NCI-H748 (cell line): ENCODE measurements around the gene PIGH.
A peak's percentile ranks its signal among the peaks of the same experiment; 100 is the strongest.

Experiments
- DNase-seq: peaks from one replicate; lab custom pipeline; 2025; ENCODE audit not compliant: unreplicated experiment; lab: John Stamatoyannopoulos, UW

PIGH gene

GRCh38 chr14:67575684-67576083 lies 24.4 kb downstream of the PIGH start:
- DNase-seq = no peak

DNA sequence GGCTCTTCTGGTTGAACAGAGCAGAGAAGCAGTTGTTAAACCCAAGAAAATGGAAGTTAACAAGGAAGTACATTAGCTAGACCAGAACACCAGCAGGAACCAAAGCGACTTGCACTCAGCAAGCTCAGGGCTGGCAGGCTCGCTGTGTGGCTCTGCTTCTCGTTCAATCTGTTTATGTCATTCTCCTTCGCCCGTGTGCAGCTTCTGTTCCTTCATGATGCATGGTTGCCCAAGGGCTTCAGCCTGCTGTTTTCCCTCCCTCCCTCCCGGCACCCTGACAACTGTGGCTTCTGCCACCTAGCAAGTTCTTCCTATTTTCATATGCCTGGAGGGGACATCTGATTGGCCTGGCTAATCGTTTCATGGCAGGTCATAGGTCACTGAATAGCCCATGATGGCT lies 25.3 kb downstream of the PIGH start:
- no peak for DNase-seq

- no peak for DNase-seq
Measured at GRCh38 chr14:67574156-67574555, 25.9 kb downstream of the PIGH start.

DNA sequence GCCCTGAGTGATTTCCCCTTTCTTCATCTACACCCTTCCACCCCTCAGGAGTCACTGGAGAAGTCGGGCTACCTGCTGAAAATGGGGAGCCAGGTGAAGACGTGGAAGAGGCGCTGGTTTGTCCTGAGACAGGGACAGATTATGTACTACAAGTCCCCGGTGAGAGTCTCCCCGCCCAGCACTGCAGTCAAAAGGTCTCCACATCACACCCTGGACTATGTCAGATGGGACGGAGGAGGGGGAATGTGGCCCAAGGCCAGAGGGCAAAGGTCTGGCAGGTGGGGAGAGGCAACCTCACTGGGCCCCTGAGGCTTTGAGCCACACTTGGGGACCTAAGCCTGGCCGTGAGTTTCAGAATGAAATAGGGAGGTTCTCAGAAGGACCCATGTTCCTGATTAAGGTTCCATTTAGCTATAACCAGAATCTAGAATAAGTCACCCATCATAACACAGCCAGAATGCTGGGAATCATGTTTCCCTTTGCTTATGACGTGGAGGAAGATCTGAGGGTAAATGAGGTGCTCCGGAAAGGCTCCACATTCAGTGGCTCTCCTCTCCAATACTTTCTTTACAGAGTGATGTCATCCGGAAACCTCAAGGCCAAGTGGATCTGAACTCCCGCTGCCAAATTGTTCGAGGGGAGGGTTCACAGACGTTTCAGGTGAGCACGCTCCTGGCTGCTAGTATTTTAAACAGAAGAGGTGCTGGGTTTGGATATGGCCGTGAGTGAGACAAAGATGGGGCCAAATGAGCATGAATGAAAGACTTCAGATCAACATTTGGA lies 26.6 kb downstream of the PIGH start:
- no peak for DNase-seq

- DNase-seq = no peak
Measured at GRCh38 chr14:67572608-67573007, 27.5 kb downstream of the PIGH start.

GRCh38 chr14:67571991-67572323 lies 28.1 kb downstream of the PIGH start:
- DNase-seq = no peak

DNA sequence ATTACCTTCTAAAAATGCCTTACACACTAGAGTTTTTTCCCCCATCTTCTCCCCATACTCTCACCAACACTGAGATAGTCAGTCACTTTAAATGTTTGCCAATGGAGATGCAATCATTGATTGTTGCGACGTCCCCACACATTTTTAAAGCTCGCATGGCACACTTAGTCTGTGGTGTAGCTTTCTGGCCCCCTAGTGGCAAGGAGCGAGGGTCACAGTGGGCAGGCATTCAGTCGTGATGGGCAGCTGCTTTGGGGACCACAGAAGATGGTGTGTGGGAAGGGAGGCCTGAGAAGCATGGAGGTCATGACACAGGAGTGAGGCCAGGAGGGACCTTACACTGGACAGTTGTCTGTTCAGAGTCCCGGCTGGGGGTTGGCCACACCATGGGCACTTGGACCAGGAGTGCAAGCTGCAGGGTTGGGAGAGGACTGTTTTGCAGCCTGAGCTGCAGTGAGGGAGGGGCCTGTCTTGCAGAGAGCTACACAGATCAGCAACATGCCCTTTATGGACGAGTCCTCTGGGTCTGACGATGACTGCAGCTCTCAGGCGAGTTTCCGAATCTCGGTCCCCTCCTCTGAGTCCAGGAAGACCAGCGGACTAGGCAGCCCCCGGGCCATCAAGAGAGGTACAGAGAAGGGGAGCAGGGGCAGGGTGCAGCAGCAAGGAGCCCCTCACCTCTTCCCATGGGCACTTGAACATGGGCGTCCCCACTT lies 28.6 kb downstream of the PIGH start:
- DNase-seq = peak; percentile 53

- DNase-seq = no peak
Measured at GRCh38 chr14:67570453-67570852, 29.6 kb downstream of the PIGH start.

DNA sequence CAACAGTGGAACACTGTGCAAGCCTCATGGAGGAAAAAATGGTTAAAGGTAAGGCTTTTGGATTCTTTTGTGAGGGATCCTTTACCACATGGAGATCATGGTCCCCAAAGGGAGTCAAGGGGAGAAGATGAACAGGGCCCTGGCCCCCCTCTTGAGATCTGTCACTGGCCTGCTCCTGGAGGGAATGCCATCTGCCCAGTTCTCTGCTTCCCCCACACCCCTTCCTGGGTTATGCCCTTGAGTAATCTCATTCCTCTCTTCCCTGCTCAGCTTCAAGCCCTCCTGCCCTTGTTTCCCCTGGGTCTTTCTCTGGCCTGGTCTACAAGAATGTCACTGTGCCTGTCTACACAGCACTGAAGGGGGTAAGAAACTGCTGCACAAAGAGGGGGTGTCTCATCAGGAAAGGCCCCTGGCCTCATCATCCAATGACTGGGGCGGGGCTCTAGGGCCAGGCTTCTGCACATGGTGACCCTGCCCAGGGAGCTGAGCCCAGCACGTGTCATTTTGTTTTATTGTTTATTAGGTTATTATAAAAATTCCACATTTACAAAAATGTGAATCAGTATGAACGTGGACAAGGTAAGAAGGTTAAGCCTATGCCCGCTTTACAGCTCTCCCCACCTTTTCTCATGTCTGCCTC lies 30.3 kb downstream of the PIGH start:
- no peak for DNase-seq

DNA sequence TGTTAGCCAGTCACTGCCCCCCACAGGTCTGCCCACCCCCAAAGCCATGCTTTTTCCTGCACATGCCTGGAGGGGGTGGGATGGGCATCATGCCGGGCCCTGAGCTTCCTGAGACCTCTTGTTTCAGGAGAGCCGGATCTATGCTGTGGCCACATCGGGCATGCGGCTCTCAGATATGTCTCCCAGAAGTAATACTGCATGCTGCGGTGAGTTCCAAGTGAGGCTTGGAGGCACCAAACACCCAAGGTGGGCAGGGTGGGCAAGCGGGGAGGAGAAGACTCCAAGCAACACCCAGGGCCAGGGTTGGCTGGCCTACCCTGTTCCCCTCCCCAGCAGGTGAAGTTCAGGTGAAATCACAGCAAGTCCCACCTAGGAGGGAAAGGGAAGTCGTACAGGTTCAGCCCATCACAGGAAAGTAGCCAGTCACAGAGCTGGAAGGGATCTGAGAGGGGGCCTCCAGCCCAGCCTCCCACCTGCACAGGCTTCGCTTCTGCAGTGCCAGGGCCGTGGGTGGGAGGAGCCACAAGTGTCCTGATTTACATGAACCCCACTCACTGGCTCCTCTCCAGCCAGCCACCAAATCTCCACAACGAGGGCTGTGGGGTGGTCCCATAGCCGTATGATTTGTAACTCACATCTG lies 30.9 kb downstream of the PIGH start:
- peak; percentile 13 for DNase-seq

DNA sequence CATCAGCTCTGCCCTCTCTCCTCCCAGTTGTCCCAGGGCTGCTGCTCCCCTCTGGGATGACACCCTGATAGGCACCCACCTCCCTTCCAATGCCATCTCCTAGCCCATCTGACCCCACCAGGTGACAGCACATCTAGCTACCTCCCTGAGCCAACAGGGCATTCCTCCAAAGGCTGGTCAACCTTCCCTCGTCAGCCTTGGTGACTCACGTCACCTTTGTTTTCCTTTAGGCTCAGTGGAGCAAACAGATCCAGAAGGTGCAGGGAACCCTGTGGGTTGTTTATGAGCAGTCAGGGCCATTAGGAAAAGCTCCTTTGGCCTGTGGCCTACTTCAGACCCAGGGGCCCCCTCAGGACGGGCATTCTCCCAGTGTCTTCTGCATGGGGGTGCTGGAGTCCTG lies 32.4 kb downstream of the PIGH start:
- no peak for DNase-seq

- DNase-seq = no peak
Measured at GRCh38 chr14:67566908-67567307, 33.2 kb downstream of the PIGH start.

DNA sequence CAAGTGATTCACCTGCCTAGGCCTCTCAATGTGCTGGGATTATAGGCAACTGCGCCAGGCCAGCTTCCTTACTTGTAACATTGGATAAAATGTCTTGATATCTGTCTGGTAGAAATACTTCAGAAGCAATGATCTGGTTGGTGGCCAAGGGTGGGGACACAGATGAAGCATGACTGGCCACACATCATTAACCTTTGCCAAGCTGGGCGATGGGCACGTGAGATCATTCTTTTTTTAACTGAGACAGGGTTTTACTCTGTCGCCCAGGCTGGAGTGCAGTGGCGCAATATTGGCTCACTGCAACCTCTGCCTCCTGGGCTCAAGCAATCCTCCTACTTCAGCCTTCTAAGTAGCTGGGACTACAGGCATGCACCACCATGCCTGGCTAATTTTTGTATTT lies 35.8 kb downstream of the PIGH start:
- DNase-seq = no peak

GRCh38 chr14:67562776-67563150 lies 37.3 kb downstream of the PIGH start:
- no peak for DNase-seq

DNA sequence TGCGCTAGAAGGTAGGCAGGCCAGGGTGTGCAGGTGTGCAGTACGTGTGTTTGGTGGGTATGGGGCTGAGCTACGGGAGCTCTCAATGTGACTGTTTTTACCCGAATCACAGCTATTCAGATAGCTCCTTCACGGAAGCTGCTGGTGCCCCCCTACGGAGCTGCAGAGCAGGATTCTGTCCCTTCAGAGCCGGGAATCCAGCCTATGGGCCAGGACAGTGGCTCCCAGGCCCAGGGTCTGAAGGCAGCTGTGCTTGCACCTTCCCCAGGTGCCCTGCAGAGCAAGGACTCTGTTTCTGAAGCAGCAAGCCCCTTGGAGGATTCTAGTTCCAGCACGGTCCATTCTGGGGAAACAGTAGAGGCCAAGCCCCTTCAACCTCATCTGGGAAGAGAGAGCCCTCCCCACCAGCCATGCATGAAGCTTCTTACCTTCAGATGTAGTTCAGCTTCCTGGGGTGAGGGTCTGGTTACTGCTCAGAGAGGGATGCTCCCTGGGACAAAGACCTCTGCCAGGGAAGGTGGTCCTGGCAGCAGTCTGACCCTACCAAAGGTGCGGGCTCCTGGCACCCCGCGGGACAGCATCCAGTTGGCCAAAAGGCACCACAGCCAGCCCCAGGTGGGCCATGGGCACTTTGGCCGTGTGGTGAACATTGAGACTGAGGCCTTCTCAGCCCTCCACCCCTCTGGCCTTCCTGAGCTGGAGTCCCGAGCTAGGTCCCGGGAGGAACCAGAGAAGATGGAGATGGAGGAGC lies 37.9 kb downstream of the PIGH start:
- no peak for DNase-seq

DNA sequence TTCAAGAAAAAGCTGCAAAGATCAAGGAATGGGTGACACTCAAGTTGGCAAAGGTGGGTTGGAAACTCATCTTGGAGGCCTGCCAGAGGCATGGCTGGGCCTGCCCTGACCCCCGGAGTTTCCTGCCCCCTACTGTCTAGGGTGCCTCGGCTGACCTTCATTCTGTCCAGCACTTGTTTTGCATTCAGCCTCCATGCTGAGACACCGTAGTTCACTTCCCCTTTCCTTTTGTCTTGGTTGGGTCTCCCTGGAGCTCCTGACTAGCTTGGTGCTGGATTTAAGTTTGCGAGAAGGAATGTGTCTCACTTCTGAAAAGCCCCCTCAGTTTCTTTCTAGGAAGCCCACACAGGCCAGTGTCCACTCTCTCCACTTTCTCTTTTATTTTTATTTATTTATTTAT lies 40.4 kb downstream of the PIGH start:
- DNase-seq = no peak

DNA sequence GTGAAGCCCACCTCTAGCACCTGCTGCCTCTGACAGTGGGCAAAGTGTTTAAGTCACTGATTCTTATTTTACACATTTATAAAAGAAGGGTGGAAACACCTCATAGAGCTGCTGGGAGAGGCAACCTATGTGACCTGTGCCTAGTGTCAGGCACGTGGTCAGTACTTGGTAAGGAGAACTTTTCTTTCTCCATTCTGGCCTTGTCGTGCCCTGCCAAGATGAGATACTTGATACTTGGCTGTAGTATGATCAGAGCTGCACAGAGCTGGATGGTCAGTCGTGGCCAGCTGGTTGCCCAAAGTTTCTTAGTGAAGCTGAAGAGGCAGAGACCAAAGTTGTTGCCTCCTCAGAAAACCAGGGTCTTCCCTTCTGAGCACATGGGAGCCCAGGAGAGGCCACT lies 42.4 kb downstream of the PIGH start:
- no peak for DNase-seq

GRCh38 chr14:67557118-67557517 lies 43.0 kb downstream of the PIGH start:
- DNase-seq = no peak

DNA sequence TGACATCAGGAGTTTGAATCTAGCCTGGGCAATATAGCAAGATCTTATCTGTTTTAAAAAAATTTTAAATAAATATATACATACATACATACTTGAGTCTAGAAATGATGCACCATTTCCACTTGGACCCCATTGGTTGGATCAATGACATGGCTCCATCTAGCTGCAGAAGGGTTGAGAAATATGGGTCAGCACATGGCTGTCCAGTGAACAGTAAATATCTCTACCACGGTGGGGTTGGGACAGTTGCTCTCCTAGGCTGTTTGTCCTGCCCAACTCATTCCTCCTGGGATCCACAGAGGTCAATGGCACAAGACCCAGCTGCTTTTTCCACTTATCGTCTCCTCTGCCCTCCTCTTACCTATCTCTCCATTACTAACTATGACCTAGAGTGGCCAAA lies 43.4 kb downstream of the PIGH start:
- DNase-seq = no peak

GRCh38 chr14:67555518-67556090 lies 44.5 kb downstream of the PIGH start:
- no peak for DNase-seq

GRCh38 chr14:67554341-67554740 lies 45.7 kb downstream of the PIGH start:
- DNase-seq = no peak
